SK-N-SH (cell line): ENCODE data around the gene KRT74. TPM values are rescaled to one million over a fixed set of nuclear protein-coding genes. Genes with fewer than 3 reads are reported as not detected.

Source experiments
- CTCF ChIA-PET: fragments of 300-600, 350-600 bp; formaldehyde crosslinking; extraction: SDS; loops from one replicate; lab custom pipeline; 2021; lab: Yijun Ruan, JAX
- POLR2A ChIA-PET: fragments of 350-600 bp; sonication (Branson Sonifier 250); formaldehyde crosslinking; extraction: SDS; loops from one replicate; lab custom pipeline; 2020; ENCODE audit warnings: antibody characterized with exemption, inconsistent platforms; lab: Yijun Ruan, JAX
- DNase-seq: peaks from one replicate; pipeline ENCODE4 v3.0.0; 2012
- H2AFZ ChIP-seq: fragments of 200-600 bp; sonication (generic); 2 replicates; pipeline ENCODE4 v1.8.1; 2016; ENCODE audit warnings: antibody characterized with exemption, mild to moderate bottlenecking, low read depth
- H3F3A ChIP-seq: fragments of 200-600 bp; sonication (generic); replicated peaks from 2 replicates; pipeline ENCODE3; 2016; ENCODE audit warnings: antibody characterized with exemption, mild to moderate bottlenecking; ENCODE audit not compliant: insufficient read depth
- H3K27ac ChIP-seq, 2 experiments: fragments of 200-500 bp in 1 of 2; fragments of 200-600 bp in 1 of 2; sonication (Bioruptor generic) in 1 of 2; sonication (generic), shearing (Covaris generic) in 1 of 2; 2 replicates each; pipeline versions ENCODE4 v1.5.1 to v1.6.1; 2014 to 2016; ENCODE audit warnings: low read depth in 2 of 2, inconsistent platforms in 1 of 2, low read length in 1 of 2, mild to moderate bottlenecking in 1 of 2, mixed read lengths in 1 of 2
- H3K27me3 ChIP-seq: fragments of 200-600 bp; sonication (generic), shearing (Covaris generic); 2 replicates; pipeline ENCODE4 v1.6.1; 2016; ENCODE audit warnings: mixed run types; ENCODE audit not compliant: insufficient read depth
- H3K36me3 ChIP-seq, 2 experiments: fragments of 200-500 bp in 1 of 2; fragments of 200-600 bp in 1 of 2; sonication (Bioruptor generic) in 1 of 2; sonication (generic) in 1 of 2; replicated peaks in 1 of 2; 2 replicates each; pipeline versions ENCODE3 to v1.5.1; 2014 to 2016; ENCODE audit warnings: low read length in 1 of 2, mild to moderate bottlenecking in 1 of 2; ENCODE audit not compliant: insufficient read depth in 2 of 2, control insufficient read depth in 1 of 2
- H3K4me1 ChIP-seq, 2 experiments: fragments of 200-500 bp in 1 of 2; fragments of 200-600 bp in 1 of 2; sonication (Bioruptor generic) in 1 of 2; sonication (generic), shearing (Covaris generic) in 1 of 2; 2 replicates each; pipeline versions ENCODE4 v1.5.1 to v1.6.1; 2014 to 2016; ENCODE audit warnings: low read depth in 1 of 2, low read length in 1 of 2, mixed run types in 1 of 2; ENCODE audit not compliant: insufficient read depth in 2 of 2, control insufficient read depth in 1 of 2
- H3K4me2 ChIP-seq: fragments of 200-600 bp; sonication (generic), shearing (Covaris generic); 2 replicates; pipeline ENCODE4 v1.6.1; 2017; ENCODE audit warnings: mixed run types
- H3K4me3 ChIP-seq, 2 experiments: fragments of 200-500 bp in 1 of 2; fragments of 200-600 bp in 1 of 2; sonication (Bioruptor generic) in 1 of 2; sonication (generic), shearing (Covaris generic) in 1 of 2; 2 replicates each; pipeline versions ENCODE4 v1.5.1 to v1.8.1; 2014 to 2016; ENCODE audit warnings: low read depth in 2 of 2, inconsistent platforms in 1 of 2, low read length in 1 of 2, mild to moderate bottlenecking in 1 of 2, mixed read lengths in 1 of 2, moderate library complexity in 1 of 2
- H3K79me2 ChIP-seq: fragments of 200-600 bp; sonication (generic); 2 replicates; pipeline ENCODE4 v1.8.1; 2017; ENCODE audit warnings: mild to moderate bottlenecking; ENCODE audit not compliant: insufficient read depth
- H3K9ac ChIP-seq: fragments of 200-600 bp; sonication (generic); 2 replicates; pipeline ENCODE4 v1.6.1; 2017; ENCODE audit warnings: mixed run types
- H3K9me2 ChIP-seq: fragments of 200-600 bp; sonication (generic); 2 replicates; pipeline ENCODE4 v1.6.1; 2017; ENCODE audit warnings: mixed run types
- H3K9me3 ChIP-seq: fragments of 200-600 bp; sonication (generic); 2 replicates; pipeline ENCODE4 v1.6.1; 2017; ENCODE audit warnings: mixed run types, mild to moderate bottlenecking, moderate library complexity
- H4K20me1 ChIP-seq: fragments of 200-600 bp; sonication (generic); 2 replicates; pipeline ENCODE4 v1.6.1; 2017; ENCODE audit warnings: mild to moderate bottlenecking, mixed run types; ENCODE audit not compliant: insufficient read depth
- CTCF ChIP-seq: fragments of 200-600 bp; sonication (generic); IDR thresholded peaks from 2 replicates; pipeline ENCODE4 v1.6.1; 2017; ENCODE audit warnings: antibody characterized with exemption, mild to moderate bottlenecking, moderate library complexity
- EZH2phosphoT487 ChIP-seq: fragments of 200-600 bp; sonication (generic); IDR thresholded peaks from 2 replicates; pipeline ENCODE4 v1.6.1; 2017; ENCODE audit warnings: low read depth, mixed run types, mild to moderate bottlenecking, antibody characterized with exemption, moderate library complexity, borderline replicate concordance
- FOXM1 ChIP-seq: IDR thresholded peaks from 2 replicates; pipeline ENCODE4 v1.4.0; 2012; ENCODE audit warnings: low read depth, mild to moderate bottlenecking
- GATA2 ChIP-seq: sonication (generic); formaldehyde crosslinking; IDR thresholded peaks from 2 replicates; pipeline ENCODE4 v1.5.0; 2020; ENCODE audit warnings: mild to moderate bottlenecking, missing genetic modification reagents
- JUND ChIP-seq: IDR thresholded peaks from 2 replicates; pipeline ENCODE4 v1.4.0; 2012
- MEF2A ChIP-seq: IDR thresholded peaks from 2 replicates; pipeline ENCODE4 v1.4.0; 2012; ENCODE audit warnings: low read depth, borderline replicate concordance
- MXI1 ChIP-seq: IDR thresholded peaks from 2 replicates; pipeline ENCODE4 v1.6.1; 2012; ENCODE audit warnings: mild to moderate bottlenecking, low read depth, low read length, improper control_type of control experiment
- RAD21 ChIP-seq: IDR thresholded peaks from 2 replicates; pipeline ENCODE4 v1.6.1; 2012; ENCODE audit warnings: mild to moderate bottlenecking, low read length
- RFX5 ChIP-seq: IDR thresholded peaks from 2 replicates; pipeline ENCODE4 v1.6.1; 2012; ENCODE audit warnings: mild to moderate bottlenecking, improper control_type of control experiment, low read length
- RXRA ChIP-seq: IDR thresholded peaks from 2 replicates; pipeline ENCODE4 v1.4.0; 2012; ENCODE audit warnings: low read depth, mild to moderate bottlenecking, borderline replicate concordance
- TAF1 ChIP-seq: IDR thresholded peaks from 2 replicates; pipeline ENCODE4 v1.6.1; 2012; ENCODE audit warnings: low read depth, mild to moderate bottlenecking, low read length, moderate library complexity, borderline replicate concordance
- WGBS: methylation state at CpG from one replicate; pipeline ENCODE4 v1.1.6; 2017; ENCODE audit warnings: low lambda C conversion rate; 5-methylcytosine and 5-hydroxymethylcytosine counted together
- polyA plus RNA-seq, 3 experiments: library from polyadenylated mRNA; depleted of rRNA; stranded (reverse); fragments of >200 nt; gene quantifications; 2 replicates each; pipeline ENCODE4 v1.2.3, GENCODE V29; 2012
- TF ChIP-seq, protein P1 (sequence below): IDR thresholded peaks from 2 replicates; pipeline ENCODE4 v1.6.1; 2012; ENCODE audit warnings: mild to moderate bottlenecking, low read depth, low read length, moderate library complexity
- TF ChIP-seq, protein P2 (sequence below): fragments of 150-350 bp; IDR thresholded peaks from 2 replicates; pipeline ENCODE4 v1.6.1; 2016; ENCODE audit warnings: mild to moderate bottlenecking, low read depth, low read length

Gene KRT74
- polyA plus RNA-seq, 1 of the 3 experiments (the other 2 are of a cell fraction), result not detected

- TF ChIP-seq, protein P1, sequence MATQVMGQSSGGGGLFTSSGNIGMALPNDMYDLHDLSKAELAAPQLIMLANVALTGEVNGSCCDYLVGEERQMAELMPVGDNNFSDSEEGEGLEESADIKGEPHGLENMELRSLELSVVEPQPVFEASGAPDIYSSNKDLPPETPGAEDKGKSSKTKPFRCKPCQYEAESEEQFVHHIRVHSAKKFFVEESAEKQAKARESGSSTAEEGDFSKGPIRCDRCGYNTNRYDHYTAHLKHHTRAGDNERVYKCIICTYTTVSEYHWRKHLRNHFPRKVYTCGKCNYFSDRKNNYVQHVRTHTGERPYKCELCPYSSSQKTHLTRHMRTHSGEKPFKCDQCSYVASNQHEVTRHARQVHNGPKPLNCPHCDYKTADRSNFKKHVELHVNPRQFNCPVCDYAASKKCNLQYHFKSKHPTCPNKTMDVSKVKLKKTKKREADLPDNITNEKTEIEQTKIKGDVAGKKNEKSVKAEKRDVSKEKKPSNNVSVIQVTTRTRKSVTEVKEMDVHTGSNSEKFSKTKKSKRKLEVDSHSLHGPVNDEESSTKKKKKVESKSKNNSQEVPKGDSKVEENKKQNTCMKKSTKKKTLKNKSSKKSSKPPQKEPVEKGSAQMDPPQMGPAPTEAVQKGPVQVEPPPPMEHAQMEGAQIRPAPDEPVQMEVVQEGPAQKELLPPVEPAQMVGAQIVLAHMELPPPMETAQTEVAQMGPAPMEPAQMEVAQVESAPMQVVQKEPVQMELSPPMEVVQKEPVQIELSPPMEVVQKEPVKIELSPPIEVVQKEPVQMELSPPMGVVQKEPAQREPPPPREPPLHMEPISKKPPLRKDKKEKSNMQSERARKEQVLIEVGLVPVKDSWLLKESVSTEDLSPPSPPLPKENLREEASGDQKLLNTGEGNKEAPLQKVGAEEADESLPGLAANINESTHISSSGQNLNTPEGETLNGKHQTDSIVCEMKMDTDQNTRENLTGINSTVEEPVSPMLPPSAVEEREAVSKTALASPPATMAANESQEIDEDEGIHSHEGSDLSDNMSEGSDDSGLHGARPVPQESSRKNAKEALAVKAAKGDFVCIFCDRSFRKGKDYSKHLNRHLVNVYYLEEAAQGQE, result no peak
- TF ChIP-seq, protein P2, sequence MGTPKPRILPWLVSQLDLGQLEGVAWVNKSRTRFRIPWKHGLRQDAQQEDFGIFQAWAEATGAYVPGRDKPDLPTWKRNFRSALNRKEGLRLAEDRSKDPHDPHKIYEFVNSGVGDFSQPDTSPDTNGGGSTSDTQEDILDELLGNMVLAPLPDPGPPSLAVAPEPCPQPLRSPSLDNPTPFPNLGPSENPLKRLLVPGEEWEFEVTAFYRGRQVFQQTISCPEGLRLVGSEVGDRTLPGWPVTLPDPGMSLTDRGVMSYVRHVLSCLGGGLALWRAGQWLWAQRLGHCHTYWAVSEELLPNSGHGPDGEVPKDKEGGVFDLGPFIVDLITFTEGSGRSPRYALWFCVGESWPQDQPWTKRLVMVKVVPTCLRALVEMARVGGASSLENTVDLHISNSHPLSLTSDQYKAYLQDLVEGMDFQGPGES, result no peak
- TF ChIP-seq TAF1, result no peak
- no peak for TF ChIP-seq RFX5
- TF ChIP-seq RAD21, result no peak
- TF ChIP-seq MEF2A, result no peak
- TF ChIP-seq RXRA, result no peak
- no peak for TF ChIP-seq FOXM1
Measured at GRCh38 chr12:52546126-52546525, 27.5 kb downstream of the KRT74 start (continued).

GRCh38 chr12:52543985-52544883, 29.4 kb downstream of the KRT74 start:
- no peaks in the 10 kb centered on the region for H3F3A ChIP-seq
- CTCF ChIA-PET, result interaction anchor here (1.0 to 1.1 kb wide), 3 partner anchors 321 to 336 kb away, joined by 3 read pairs; no protein-coding TSS in a partner anchor
- TF ChIP-seq EZH2phosphoT487 (no peak), MXI1 (no peak), GATA2 (CRISPR knock-in tag) (no peak), JUND (no peak), CTCF (no peak)
- TF ChIP-seq, protein P2, result no peak
- TF ChIP-seq, all 33 proteins: peak for 0
- Histone ChIP-seq H3K27ac (no peak overlapping the region), H3K4me3 (no peak overlapping the region), H3K4me1 (no peaks in the 10 kb centered on the region), H3K9me3 (no peaks in the 10 kb centered on the region), H3K79me2 (no peaks in the 10 kb centered on the region), H3K36me3 (no peaks in the 10 kb centered on the region), H3K9me2 (no peaks in the 10 kb centered on the region), H3K4me2 (no peak overlapping the region), H3K27me3 (peaks cover 44% of the 10 kb centered on the region; the same call in 1 of the 2 replicates), H2AFZ (no peak overlapping the region), H4K20me1 (no peaks in the 10 kb centered on the region), H3K9ac (no peak overlapping the region)
- no peak for DNase-seq
- POLR2A ChIA-PET, result no interaction called here
- 60% methylated on average over 15 of the region's 17 CpGs for WGBS
